Measurements from ENCODE around the gene MEF2C.
A peak's percentile ranks its signal among the peaks of the same experiment; 100 is the strongest.

Gene MEF2C

DNA sequence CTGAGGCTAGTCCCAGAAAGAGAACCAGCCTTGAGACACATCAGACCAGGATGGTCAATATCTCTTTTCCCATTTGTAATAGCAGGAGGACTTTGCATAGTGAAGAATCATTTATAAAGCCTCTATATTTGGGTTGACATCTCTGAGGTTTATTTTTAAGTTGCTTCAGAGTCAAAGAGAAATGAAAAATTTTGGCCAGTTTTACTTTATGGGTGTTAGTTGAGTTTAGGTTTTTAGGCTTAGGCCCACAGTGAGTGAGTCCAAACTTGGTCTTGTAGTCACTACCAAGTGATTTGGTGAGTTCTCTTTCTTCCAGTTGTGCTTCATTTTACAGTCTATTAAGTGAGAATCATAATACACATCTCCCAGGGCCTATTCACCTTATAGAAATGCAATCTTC is 5.3 kb upstream of the MEF2C start:
- no peak for DNase-seq

DNA sequence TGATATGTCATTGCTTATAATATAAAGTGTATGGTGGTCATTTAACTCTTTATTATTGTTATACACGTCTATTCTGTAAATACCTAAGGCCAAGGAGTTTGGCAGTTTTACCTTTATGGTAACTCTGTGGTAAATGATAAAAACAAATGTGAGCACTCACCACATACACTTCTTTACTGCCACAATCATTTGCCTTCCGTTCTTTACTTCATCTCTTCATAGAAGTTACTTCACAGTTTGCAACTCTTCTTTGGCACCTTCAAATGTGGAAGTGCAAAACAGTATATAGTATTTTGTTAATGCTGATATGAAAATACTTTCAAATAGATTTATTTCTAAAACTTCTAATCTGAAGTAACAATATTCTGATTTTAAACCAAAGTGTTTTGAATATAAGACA is 4.4 kb upstream of the MEF2C start:
- no peak for DNase-seq

GRCh38 chr5:88886746-88887341 is 3.9 kb upstream of the MEF2C start:
- no peak for DNase-seq

DNA sequence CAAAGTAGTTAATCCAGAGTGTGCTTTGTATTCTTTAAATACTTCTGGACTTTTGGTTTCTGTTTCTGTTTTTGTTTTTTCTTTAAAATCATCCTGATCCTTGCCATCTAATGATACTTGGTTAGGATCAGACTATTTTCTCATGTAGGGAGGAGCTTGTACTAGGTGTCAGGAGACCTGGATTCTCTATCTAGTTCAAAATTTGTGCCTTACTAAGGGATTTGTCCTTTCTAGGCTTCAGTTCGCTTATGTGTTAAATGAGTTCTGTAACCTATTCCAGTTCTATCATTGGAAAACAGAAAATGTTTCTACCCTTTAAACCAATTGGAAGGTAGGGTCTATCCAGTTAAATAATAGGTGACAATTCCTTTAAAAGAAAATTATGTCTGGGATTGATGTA is 3.3 kb upstream of the MEF2C start:
- DNase-seq: no peak

GRCh38 chr5:88885002-88885401 is 2.0 kb upstream of the MEF2C start:
- DNase-seq: no peak

DNA sequence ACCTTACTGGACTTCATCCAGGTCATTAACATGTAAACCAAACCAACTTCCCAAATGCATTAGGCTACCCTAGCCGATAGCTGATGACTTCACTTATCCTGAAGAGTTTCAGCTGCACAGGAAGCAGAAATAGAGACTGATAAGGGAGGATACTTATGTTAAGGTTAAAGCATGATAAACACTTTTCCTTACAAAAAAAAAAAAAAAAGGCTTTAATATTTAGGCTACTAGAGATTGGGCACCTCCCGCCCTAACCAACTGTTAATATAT is 1.6 kb upstream of the MEF2C start:
- DNase-seq: peak; percentile 43

DNA sequence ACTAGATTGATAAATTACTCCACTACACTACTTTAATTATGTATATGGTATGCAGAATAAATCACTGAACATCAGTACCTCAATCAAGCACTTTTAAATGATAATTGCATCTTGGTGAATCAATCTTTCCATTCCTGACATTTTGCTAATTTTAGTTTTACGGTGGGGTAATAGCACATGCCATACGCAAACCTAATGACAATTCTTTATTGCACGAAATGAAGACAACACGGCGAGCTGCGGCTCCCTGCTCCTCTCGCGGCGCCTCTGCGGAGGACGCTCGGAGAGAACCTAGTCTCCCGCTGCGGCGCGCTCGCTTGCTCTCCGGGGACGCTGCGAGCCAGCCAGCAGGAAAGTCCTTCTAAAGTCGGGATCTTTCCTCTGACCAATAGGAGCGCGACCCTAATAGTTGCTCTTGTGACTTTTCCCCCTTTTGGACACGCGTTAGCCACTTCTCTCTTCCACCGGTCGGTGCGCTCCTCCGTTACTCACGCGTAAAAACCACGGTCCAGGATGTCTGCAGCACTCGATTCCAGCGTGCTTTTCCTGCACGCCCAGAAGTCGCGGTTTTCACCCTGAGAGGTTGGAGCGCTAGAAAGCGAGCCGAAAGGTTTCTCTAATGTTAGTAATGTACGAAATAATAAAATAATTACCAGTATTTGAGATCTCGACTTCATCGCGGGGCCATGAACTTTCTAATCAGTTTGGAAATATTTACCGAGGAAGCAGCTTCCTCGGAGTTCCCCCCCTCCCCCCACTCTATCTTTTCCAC is 1.0 kb upstream of the MEF2C start:
- DNase-seq: peak; percentile 80

- DNase-seq: peak; percentile 21
These were observed 527 bp downstream of the MEF2C start for GRCh38 chr5:88882276-88883038.

DNA sequence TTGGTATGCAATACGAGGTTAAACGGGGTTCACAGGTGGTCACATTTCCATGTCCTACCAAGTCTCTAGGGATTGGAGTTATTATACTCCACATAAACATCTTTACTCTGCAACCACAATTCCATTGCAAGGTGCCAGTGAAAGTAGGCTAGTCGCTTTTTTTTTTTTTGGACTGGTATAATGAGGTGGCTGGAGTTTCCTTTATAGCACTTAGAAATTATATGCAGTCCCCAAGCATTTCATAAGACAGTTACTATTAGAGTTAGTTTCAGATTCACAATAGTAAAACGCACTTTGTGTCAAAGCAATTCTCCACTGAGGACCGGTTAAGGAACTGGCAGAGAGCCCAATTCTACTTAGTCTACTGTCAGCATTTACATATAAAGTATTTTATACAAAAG is 1.4 kb downstream of the MEF2C start:
- no peak for DNase-seq

GRCh38 chr5:88880201-88880600 is 2.8 kb downstream of the MEF2C start:
- no peak for DNase-seq

- no peak for DNase-seq
These were observed 3.3 kb downstream of the MEF2C start for GRCh38 chr5:88879724-88880123.

GRCh38 chr5:88878976-88879375 is 4.0 kb downstream of the MEF2C start:
- no peak for DNase-seq

DNA sequence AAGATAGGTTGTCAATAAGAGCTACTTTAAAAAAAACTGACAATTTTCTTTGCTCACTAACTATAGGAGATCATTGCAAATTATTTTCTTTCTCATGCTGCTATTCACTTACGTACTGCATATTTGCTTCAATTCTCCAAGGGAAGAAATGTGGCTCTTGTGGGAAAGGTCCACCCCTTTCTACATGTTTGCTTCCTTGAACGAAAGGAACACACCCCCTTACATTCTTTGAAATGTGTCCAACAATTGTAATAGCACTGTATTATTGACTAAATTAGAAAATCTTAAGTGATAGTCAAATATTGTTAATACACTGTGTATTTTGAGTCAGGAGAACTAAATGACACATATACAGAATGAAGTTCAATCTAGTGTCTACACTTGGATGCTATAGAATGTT is 5.2 kb downstream of the MEF2C start:
- no peak for DNase-seq

DNA sequence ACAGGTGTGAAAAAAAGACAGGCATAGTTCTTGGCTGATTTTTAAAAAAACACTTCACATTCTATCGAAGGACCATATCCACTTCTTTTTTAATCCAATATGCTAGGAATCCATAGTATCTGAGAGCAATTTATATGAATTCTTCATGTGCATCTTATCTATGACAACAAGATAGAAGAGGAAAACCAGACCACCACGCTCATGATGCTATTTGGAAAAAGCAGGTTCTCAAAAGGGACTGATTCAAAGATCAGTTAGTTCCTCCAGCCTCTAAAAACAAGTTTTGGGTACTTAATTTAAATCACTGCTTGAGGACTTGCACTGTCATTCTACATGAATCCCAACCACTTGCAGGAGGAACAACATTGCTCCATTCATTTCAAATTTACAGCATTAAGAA is 6.3 kb downstream of the MEF2C start:
- DNase-seq: no peak

GRCh38 chr5:88875341-88876234 is 7.4 kb downstream of the MEF2C start:
- DNase-seq: no peak

DNA sequence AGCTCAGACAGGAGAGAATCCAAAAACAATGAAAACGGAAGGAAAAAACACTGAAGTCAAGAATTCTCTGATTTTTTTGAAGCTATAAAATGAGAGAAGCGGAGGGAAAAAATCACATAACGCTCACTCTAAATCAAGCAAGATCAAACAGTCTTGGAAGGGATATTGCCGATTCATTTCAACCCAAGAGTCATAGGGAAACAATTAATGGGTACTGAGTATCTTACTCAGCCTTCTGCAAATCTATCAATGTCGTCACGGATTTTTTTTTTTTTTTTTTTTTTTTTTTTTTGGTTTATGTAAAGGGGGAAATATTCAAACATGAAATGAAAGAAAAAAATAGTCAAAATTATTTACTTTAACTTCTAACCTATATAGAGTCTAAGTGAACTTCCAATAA is 9.5 kb downstream of the MEF2C start:
- no peak for DNase-seq

DNA sequence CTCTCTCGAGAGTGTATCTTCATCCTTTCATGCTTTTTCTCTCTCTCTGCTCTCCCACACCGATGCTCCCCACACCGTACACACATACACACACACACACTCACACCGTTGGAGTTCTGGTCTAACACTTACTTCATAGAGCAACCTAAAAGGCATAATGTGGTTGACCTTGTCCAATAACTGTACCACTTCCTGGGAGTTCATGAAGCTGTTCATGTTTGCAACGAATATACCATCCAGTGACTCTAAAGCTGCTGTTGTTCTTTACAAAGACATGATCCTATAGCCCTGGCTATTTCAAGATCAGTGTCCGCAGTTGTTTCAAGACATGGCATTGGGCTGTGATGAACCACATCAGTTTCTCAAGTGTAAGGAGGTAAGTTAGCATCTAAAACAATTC is 10.0 kb downstream of the MEF2C start:
- no peak for DNase-seq

DNA sequence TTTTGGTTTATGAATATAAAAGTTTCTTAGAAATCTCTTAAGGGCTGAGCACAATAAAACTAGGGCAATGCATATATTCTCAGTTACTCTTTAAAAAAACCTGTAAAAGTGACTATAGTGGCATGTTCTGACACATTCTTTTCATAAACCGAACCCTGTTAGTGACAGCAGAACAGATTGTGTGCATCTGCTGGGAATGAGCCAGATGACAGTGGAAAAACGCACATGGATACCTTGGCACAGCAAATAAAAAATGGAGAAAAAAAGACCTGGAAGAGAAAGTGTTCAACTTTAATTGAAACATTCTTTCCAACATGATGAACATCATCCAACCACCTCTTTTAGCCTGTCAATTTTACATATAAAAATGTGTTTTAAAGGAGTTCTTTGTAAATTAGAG is 12.7 kb downstream of the MEF2C start:
- no peak for DNase-seq

GRCh38 chr5:88868468-88869068 is 14.4 kb downstream of the MEF2C start:
- no peak for DNase-seq

- no peak for DNase-seq
These were observed 15.3 kb downstream of the MEF2C start for GRCh38 chr5:88867638-88868037.

GRCh38 chr5:88863523-88863922 is 19.5 kb downstream of the MEF2C start:
- DNase-seq: no peak

DNA sequence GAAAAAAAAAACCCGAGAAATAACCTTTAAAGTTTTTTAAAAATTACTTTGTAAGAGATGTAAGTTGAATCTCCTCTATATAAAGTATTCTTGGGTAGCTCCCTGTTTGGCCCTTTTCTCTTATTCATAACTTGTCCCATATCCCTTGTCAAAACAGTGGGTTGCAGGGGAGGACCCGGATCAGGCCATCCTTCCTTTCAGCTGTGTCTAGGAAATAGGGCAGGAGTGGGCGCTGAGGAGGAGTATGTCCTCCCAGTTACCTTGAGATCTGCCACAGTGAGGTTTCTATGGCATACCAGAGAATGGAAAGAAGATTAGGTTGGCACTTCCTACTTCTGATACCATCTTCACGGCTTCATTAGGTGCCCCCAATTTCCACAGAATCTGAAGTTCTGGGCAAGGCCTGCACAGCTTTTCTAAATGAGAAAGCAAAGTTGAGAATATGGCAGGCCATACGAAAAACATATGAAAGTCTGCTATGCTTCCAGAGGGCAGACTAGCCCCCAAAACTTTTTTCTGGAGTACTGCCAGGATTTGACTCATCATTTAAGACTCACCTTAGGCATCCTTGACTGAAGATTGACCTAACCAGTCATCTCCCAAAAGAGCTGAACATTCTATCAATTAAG is 20.3 kb downstream of the MEF2C start:
- DNase-seq: no peak

GRCh38 chr5:88861231-88861630 is 21.8 kb downstream of the MEF2C start:
- no peak for DNase-seq
